HepG2 (cell line): ENCODE data around the gene FASTK. TPM values are rescaled to one million over a fixed set of nuclear protein-coding genes. Genes with fewer than 3 reads are reported as not detected.

ENCODE experiments used
- ATAC-seq: fragments of 200-7000 bp; cut with Tn5 transposase; 3 replicates; pipeline ENCODE4 v1.9.1; 2020; ENCODE audit warnings: mild to moderate bottlenecking, moderate library complexity
- BruUV-seq: library from RNA; stranded (reverse); fragments of 400-500 nt; replicated peaks from 2 replicates; lab custom pipeline; 2021; lab: Mats Ljungman, UMichigan
- CTCF ChIA-PET: fragments of 300-600 bp; formaldehyde crosslinking; extraction: SDS; loops from one replicate; lab custom pipeline; 2021; ENCODE audit warnings: low total read pairs, inconsistent platforms, low intra/inter-chr PET ratio; lab: Yijun Ruan, JAX
- POLR2A ChIA-PET: fragments of 350-600 bp; sonication (Branson Sonifier 250); formaldehyde crosslinking; loops from one replicate; lab custom pipeline; 2020; ENCODE audit warnings: antibody characterized with exemption, inconsistent platforms; lab: Yijun Ruan, JAX
- DNase-seq: peaks from one replicate; pipeline ENCODE4 v3.0.0-alpha.2; 2015; ENCODE audit warnings: low spot score
- FAIRE-seq: peaks from 3 replicates; lab custom pipeline; 2011; peaks lifted over from hg19 to GRCh38; lab: Jason Lieb, UNC
- H2AFZ ChIP-seq: one replicate; pipeline ENCODE4 v1.6.1; 2011; ENCODE audit warnings: low read length, inconsistent platforms
- H3K27ac ChIP-seq: fragments of 300-600 bp; 3 replicates; pipeline ENCODE4 v1.8.0; 2011; ENCODE audit warnings: mixed run types, mild to moderate bottlenecking, mixed read lengths, low read length, inconsistent platforms; ENCODE audit not compliant: insufficient read depth; ENCODE audit errors: extremely low read length
- H3K27me3 ChIP-seq, 2 experiments: fragments of 200-600 bp in 1 of 2; 2 replicates in 1 of 2; 3 replicates in 1 of 2; pipeline versions ENCODE4 v1.6.0 to v1.8.0; 2011; ENCODE audit warnings: low read length in 2 of 2, mild to moderate bottlenecking in 2 of 2, moderate library complexity in 2 of 2, inconsistent platforms in 1 of 2; ENCODE audit not compliant: insufficient read depth in 2 of 2, control insufficient read depth in 1 of 2
- H3K36me3 ChIP-seq, 2 experiments: fragments of 200-600 bp in 1 of 2; replicated peaks in 1 of 2; 2 replicates in 1 of 2; 3 replicates in 1 of 2; pipeline versions ENCODE4 v1.5.1 to v1.8.0; 2011; ENCODE audit warnings: low read length in 2 of 2, inconsistent platforms in 1 of 2; ENCODE audit not compliant: insufficient read depth in 2 of 2, control insufficient read depth in 1 of 2
- H3K4me1 ChIP-seq: 2 replicates; pipeline ENCODE4 v1.5.1; 2012; ENCODE audit warnings: low read length, inconsistent platforms; ENCODE audit not compliant: insufficient read depth
- H3K4me2 ChIP-seq: 2 replicates; pipeline ENCODE4 v1.6.0; 2011; ENCODE audit warnings: low read depth, low read length, inconsistent platforms
- H3K4me3 ChIP-seq, 3 experiments: fragments of 200-600 bp in 1 of 3; sonication (generic), shearing (Covaris generic) in 1 of 3; replicated peaks in 1 of 3; 2 replicates each; pipeline ENCODE4 v1.5.1; 2011 to 2016; ENCODE audit warnings: low read length in 3 of 3, inconsistent platforms in 2 of 3, low read depth in 2 of 3, mild to moderate bottlenecking in 2 of 3, control low read depth in 1 of 3, mixed read lengths in 1 of 3; ENCODE audit not compliant: insufficient read depth in 1 of 3
- H3K79me2 ChIP-seq: one replicate; pipeline ENCODE4 v1.6.1; 2011; ENCODE audit warnings: low read length, inconsistent platforms; ENCODE audit not compliant: insufficient read depth
- H3K9ac ChIP-seq: 2 replicates; pipeline ENCODE4 v1.6.0; 2011; ENCODE audit warnings: mild to moderate bottlenecking, low read depth, low read length, inconsistent platforms; ENCODE audit not compliant: insufficient read depth
- H3K9me3 ChIP-seq: 2 replicates; pipeline ENCODE4 v1.5.1; 2012; ENCODE audit warnings: mild to moderate bottlenecking, low read length
- H4K20me1 ChIP-seq: 2 replicates; pipeline ENCODE4 v1.6.0; 2011; ENCODE audit warnings: inconsistent platforms, mild to moderate bottlenecking, low read length, moderate library complexity; ENCODE audit not compliant: insufficient read depth
- ELK4 ChIP-seq: sonication (generic); formaldehyde crosslinking; IDR thresholded peaks from 2 replicates; pipeline ENCODE4 v1.9.0; 2021; ENCODE audit warnings: missing genetic modification reagents, borderline replicate concordance
- HOXA5 ChIP-seq: sonication (generic); formaldehyde crosslinking; IDR thresholded peaks from 2 replicates; pipeline ENCODE4 v1.4.0; 2020; ENCODE audit warnings: missing genetic modification reagents
- MED1 ChIP-seq: sonication (generic); formaldehyde crosslinking; IDR thresholded peaks from 2 replicates; pipeline ENCODE4 v1.4.0; 2020; ENCODE audit warnings: missing genetic modification reagents
- PHF5A ChIP-seq: IDR thresholded peaks from one replicate; pipeline ENCODE4 v1.6.1; 2018; ENCODE audit warnings: low read depth, missing genetic modification reagents; ENCODE audit not compliant: unreplicated experiment
- RELA ChIP-seq: sonication (generic); formaldehyde crosslinking; IDR thresholded peaks from 2 replicates; pipeline ENCODE4 v1.4.0; 2020; ENCODE audit warnings: missing genetic modification reagents
- RXRA ChIP-seq: sonication (generic); formaldehyde crosslinking; IDR thresholded peaks from 2 replicates; pipeline ENCODE4 v1.5.1; 2020; ENCODE audit warnings: missing genetic modification reagents
- ZNF562 ChIP-seq: sonication (generic); formaldehyde crosslinking; IDR thresholded peaks from 2 replicates; pipeline ENCODE4 v1.8.0; 2022; ENCODE audit warnings: missing genetic modification reagents, borderline replicate concordance
- ZNF749 ChIP-seq: sonication (generic); formaldehyde crosslinking; IDR thresholded peaks from 2 replicates; pipeline ENCODE4 v1.8.0; 2022; ENCODE audit warnings: mild to moderate bottlenecking, missing genetic modification reagents, moderate library complexity, borderline replicate concordance
- WGBS: methylation state at CpG from one replicate; pipeline ENCODE4 v1.1.6; 2017; ENCODE audit warnings: low lambda C conversion rate; 5-methylcytosine and 5-hydroxymethylcytosine counted together
- in situ Hi-C: cut with HindIII; loops from 2 replicates; pipeline ENCODE4 v1.10.0; 2017; ENCODE audit warnings: low pct_unique_long_range_greater_than_20kb; ENCODE audit not compliant: extremely low pct_ligation_motif_present
- intact Hi-C: fragments of 100-400 bp; cut with micrococcal nuclease; formaldehyde crosslinking; loops from one replicate; pipeline ENCODE4 v1.10.0; 2022; ENCODE audit not compliant: unreplicated experiment
- polyA plus RNA-seq, 8 experiments: library from polyadenylated mRNA; depleted of rRNA in 3 of 8; stranded (reverse) in 7 of 8; unstranded in 1 of 8; fragments of >200 nt; fragmentation: Illumina TruSeq in 4 of 8; extraction: Trizol in 4 of 8; gene quantifications; 2 replicates each; pipeline versions ENCODE4 v1.2.1 to v1.2.3, GENCODE V29; 2011 to 2016; ENCODE audit warnings: low read depth in 4 of 8, missing spikeins in 1 of 8, mixed read lengths in 1 of 8; ENCODE audit not compliant: insufficient read depth in 1 of 8
- total RNA-seq, 5 experiments: library from RNA; depleted of rRNA; stranded (reverse); fragments of >200 nt; fragmentation: Illumina TruSeq; extraction: Trizol; gene quantifications; 2 replicates each; pipeline ENCODE4 v1.2.3, GENCODE V29; 2016; ENCODE audit warnings: low read depth in 1 of 5

The FASTK gene
- total and polyA plus RNA-seq, 2 of the 13 experiments (the other 11 are each of a cell fraction or from before 2014, with no cell fraction given) = 52.9 to 55.7 TPM

- intact Hi-C loops = no loop called here
- H3K27ac ChIP-seq = no peak overlapping the region
- in situ Hi-C loops = no loop called here
- H2AFZ ChIP-seq = no peak overlapping the region
- no peak overlapping the region for H3K9ac ChIP-seq
- no peak for DNase-seq
- BruUV-seq = no TSS peak
- H3K4me3 ChIP-seq = no peak overlapping the region
- peaks cover 7 to 25% of the 10 kb centered on the region in 2 experiments; a peak in 3 of 5 replicates for H3K36me3 ChIP-seq
- ATAC-seq = no peak
- FAIRE-seq = no peak
- H3K27me3 ChIP-seq = no peaks in the 10 kb centered on the region
- TF ChIP-seq MED1 (CRISPR knock-in tag) (no peak), ELK4 (CRISPR knock-in tag) (no peak), ZNF562 (CRISPR knock-in tag) (no peak), RXRA (no peak), PHF5A (CRISPR knock-in tag) (no peak), RELA (CRISPR knock-in tag) (no peak), ZNF749 (CRISPR knock-in tag) (no peak), HOXA5 (CRISPR knock-in tag) (no peak)
- POLR2A ChIA-PET = interaction anchor here (1.3 kb wide), 1 partner anchor 45 kb away, joined by 3 read pairs; no protein-coding TSS in a partner anchor
- H4K20me1 ChIP-seq = peaks cover 35% of the 10 kb centered on the region
- H3K4me2 ChIP-seq = no peak overlapping the region
- peaks cover 37% of the 10 kb centered on the region for H3K79me2 ChIP-seq
- no peaks in the 10 kb centered on the region for H3K9me3 ChIP-seq
- WGBS = 100% methylated on average over 5 of the region's 10 CpGs
- peaks cover 14% of the 10 kb centered on the region for H3K4me1 ChIP-seq
- CTCF ChIA-PET = no interaction called here
These were observed 27.3 kb upstream of the FASTK start for GRCh38 chr7:151107882-151108281.
